GM12864 (cell line): ENCODE data around the gene TTLL1.

Source experiments
- DNase-seq: peaks from one replicate; pipeline ENCODE4 v3.0.0-alpha.2; 2011; ENCODE audit warnings: low read depth
- H3K4me3 ChIP-seq: 2 replicates; pipeline ENCODE4 v1.5.1; 2011; ENCODE audit warnings: mild to moderate bottlenecking, low read depth, low read length, control low read depth
- CTCF ChIP-seq: IDR thresholded peaks from 2 replicates; pipeline ENCODE4 v1.5.1; 2011; ENCODE audit warnings: low read depth, mild to moderate bottlenecking, moderate library complexity, low read length, control low read depth, inconsistent platforms; ENCODE audit errors: missing control alignments

TTLL1 gene

DNA sequence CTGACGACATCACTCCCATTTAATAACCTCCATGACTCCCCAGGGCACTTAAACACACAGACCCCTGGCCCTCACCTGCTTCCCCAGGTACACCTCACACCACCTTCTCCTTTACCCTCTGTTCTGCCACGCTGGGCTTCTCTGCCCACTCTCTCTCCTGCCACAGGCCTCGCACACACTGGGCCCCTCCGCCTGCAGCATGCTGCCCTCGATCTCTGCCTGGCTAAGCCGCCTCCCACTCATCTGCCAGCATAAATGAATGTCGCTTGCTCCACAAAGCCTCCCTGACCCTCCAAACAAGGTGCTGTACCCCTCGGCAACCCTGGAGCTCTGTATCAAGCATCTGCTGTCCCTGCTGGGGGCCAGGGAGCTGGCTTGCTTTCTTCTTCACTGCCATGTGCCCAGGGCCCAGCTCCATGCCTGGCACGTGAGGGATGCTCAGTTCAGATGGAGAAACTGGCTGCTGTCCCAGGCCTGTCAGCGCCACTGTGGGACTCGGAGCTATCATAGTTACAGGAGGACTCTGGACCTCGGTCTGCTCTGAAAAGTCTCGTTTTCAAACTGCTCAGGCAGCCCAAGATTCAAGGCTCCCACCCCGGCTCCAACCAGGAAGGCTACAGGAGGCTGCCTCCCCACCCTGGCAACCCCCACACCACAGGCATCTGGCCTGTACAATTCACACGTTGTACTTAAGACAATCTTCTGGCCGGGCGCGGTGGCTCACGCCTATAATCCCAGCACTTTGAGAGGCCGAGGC, 11.9 kb downstream of the TTLL1 start:
- H3K4me3 ChIP-seq: no peak overlapping the region
- DNase-seq: no peak
- TF ChIP-seq CTCF: no peak

DNA sequence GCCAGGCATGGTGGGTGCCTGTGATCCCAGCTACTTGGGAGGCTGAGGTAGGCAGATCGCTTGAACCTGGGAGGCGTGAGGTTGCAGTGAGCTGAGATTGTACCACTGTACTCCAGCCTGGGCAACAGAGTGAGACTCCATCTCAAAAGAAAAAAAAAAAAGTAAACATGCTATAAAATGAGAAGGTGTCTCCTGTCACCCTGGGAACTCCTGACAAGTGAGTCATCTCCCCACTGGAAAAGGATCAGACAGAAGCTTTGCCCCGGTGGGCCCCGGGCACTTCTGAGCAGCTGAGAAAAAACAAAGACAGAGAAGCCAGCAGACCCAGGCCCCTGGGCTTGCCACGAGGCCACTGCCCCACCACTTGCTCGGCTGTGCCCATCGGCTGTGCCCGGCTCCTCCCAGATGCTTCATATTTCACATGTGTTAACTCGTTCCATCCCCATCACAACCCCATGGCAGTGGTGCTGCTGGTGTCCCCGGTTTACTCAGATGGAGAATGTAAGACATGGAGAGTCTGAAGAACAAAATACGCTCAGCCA, 22.3 kb downstream of the TTLL1 start:
- H3K4me3 ChIP-seq: no peak overlapping the region
- no peak for DNase-seq
- no peak for TF ChIP-seq CTCF

- TF ChIP-seq CTCF: no peak
- DNase-seq: no peak
- no peak overlapping the region for H3K4me3 ChIP-seq
Measured at GRCh38 chr22:43066134-43066533, 23.1 kb downstream of the TTLL1 start.

DNA sequence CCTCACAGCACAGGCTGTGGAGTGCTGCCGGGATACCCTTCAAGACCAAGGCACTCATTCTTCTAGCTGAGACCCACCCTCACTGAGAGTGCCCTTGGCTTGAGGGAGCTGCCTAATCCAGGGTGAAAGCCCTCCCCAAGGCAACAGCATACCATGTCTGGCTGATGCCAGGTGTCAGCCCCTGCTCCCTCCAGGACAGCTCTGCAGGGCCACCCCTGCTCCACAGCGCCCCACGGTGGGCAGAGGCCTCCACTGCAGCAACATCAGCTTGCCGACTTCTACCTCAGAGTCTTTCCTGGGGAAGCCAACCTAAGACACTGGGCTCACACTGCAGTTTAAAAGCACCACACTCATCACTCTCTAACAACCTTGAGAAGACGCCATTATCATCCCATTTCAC, 29.0 kb downstream of the TTLL1 start:
- no peak for DNase-seq
- no peak overlapping the region for H3K4me3 ChIP-seq
- TF ChIP-seq CTCF: peak; percentile 84

- DNase-seq: no peak
- H3K4me3 ChIP-seq: no peak overlapping the region
- no peak for TF ChIP-seq CTCF
Measured at GRCh38 chr22:43057641-43058040, 31.6 kb downstream of the TTLL1 start.

DNA sequence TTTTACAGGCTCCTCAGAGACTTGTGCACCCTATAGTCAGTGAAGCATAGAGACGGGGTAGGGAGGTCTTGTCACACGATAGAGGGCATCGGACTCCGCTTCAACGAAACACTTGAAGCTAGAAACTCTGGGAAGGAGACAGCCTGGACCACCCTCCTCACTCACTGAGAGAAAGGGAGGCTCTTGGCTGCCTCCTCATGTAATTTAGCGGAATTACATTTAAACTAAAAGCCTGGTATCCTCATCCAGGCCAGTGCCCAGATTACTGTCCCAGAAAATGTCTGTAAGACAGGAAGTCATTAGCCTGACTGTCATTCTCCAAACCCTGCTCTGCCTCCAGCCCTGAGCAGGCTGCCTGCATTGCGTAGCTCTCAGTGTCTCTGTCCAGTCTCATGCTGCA, 36.0 kb downstream of the TTLL1 start:
- TF ChIP-seq CTCF: peak; percentile 42
- no peak overlapping the region for H3K4me3 ChIP-seq
- DNase-seq: no peak

DNA sequence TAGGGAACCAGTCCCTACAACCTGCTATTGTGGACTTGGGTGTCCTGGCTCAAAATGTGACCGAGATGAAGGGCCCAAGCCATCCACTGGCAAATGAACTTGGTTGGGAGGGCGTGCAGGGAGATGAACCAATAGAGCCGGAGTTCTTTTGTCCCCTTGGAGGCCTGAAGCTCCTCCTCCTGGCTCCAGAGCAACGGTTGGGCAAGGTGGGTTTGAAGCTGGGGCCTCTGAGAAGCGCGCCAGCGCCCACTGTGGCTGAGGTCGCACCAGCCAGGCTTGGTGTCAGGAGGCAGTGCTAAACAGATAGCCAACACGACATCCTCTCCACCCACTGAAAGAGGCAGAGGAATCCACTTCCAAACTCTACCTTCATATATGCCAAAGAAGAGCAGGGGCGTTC, 38.2 kb downstream of the TTLL1 start:
- H3K4me3 ChIP-seq: no peak overlapping the region
- peak; percentile 4 for TF ChIP-seq CTCF
- no peak for DNase-seq
